HCT116 (cell line): ENCODE results near the gene TBKBP1. TPM values are rescaled to one million over a fixed set of nuclear protein-coding genes. Genes with fewer than 3 reads are reported as not detected.

Source experiments
- ATAC-seq: fragments of 200-7000 bp; cut with Tn5 transposase; 2 replicates; pipeline ENCODE4 v1.9.1; 2020; ENCODE audit warnings: mild to moderate bottlenecking, moderate library complexity
- BruUV-seq: library from RNA; stranded (reverse); fragments of 400-500 nt; replicated peaks from 2 replicates; lab custom pipeline; 2021; lab: Mats Ljungman, UMichigan
- CTCF ChIA-PET: fragments of 300-600 bp; sonication (Branson Sonifier 250); formaldehyde crosslinking; loops from one replicate; lab custom pipeline; 2021; ENCODE audit warnings: antibody characterized with exemption; lab: Charles Lee
- POLR2A ChIA-PET: fragments of 300-600, 350-600 bp; sonication (Branson Sonifier 250); formaldehyde crosslinking; loops from one replicate; lab custom pipeline; 2021; ENCODE audit warnings: antibody characterized with exemption; lab: Charles Lee
- RAD21 ChIA-PET, 2 experiments: fragments of 300-600 bp; sonication (Branson Sonifier 250); formaldehyde crosslinking; loops; one replicate each; lab custom pipeline; 2023; ENCODE audit warnings: low total read pairs in 2 of 2; ENCODE audit not compliant: uncharacterized antibody in 2 of 2, unreplicated experiment in 2 of 2, low non-redundant PET in 1 of 2; lab: Charles Lee
- DNase-seq: peaks from one replicate; pipeline ENCODE4 v3.0.0-alpha.2; 2010; ENCODE audit warnings: low read depth, low spot score
- H2AFZ ChIP-seq: fragments of 200-600 bp; shearing (Covaris generic), sonication (generic); 2 replicates; pipeline ENCODE4 v1.6.1; 2017; ENCODE audit warnings: low read depth, mixed run types, mixed read lengths, antibody characterized with exemption, low read length; ENCODE audit not compliant: poor library complexity, severe bottlenecking
- H3K27ac ChIP-seq: 2 replicates; pipeline ENCODE4 v1.5.1; 2012; ENCODE audit warnings: low read depth, low read length
- H3K27me3 ChIP-seq: fragments of 200-600 bp; sonication (generic); 2 replicates; pipeline ENCODE4 v1.6.1; 2016; ENCODE audit warnings: mixed run types, low read length, mixed read lengths; ENCODE audit not compliant: insufficient read depth
- H3K36me3 ChIP-seq, 2 experiments: fragments of 200-500 bp in 1 of 2; fragments of 200-600 bp in 1 of 2; sonication (Bioruptor generic) in 1 of 2; sonication (generic) in 1 of 2; 2 replicates each; pipeline versions ENCODE4 v1.5.1 to v1.6.1; 2014 to 2016; ENCODE audit warnings: low read length in 2 of 2, inconsistent platforms in 1 of 2, mixed read lengths in 1 of 2, mixed run types in 1 of 2; ENCODE audit not compliant: insufficient read depth in 2 of 2, control insufficient read depth in 1 of 2
- H3K4me1 ChIP-seq, 2 experiments: fragments of 200-600 bp in 1 of 2; sonication (generic) in 1 of 2; 2 replicates each; pipeline versions ENCODE4 v1.5.1 to v1.6.1; 2012 to 2017; ENCODE audit warnings: low read length in 2 of 2, inconsistent platforms in 1 of 2, mild to moderate bottlenecking in 1 of 2, mixed read lengths in 1 of 2, mixed run types in 1 of 2, moderate library complexity in 1 of 2; ENCODE audit not compliant: insufficient read depth in 2 of 2, control insufficient read depth in 1 of 2
- H3K4me2 ChIP-seq: fragments of 200-600 bp; sonication (generic); 2 replicates; pipeline ENCODE4 v1.6.1; 2017; ENCODE audit warnings: mixed run types, low read length, mixed read lengths
- H3K4me3 ChIP-seq, 2 experiments: fragments of 200-600 bp in 1 of 2; sonication (generic) in 1 of 2; replicated peaks in 1 of 2; 2 replicates each; pipeline ENCODE4 v1.5.1; 2011 to 2016; ENCODE audit warnings: low read length in 2 of 2, control low read depth in 1 of 2, low read depth in 1 of 2, mild to moderate bottlenecking in 1 of 2, mixed read lengths in 1 of 2, mixed run types in 1 of 2
- H3K79me2 ChIP-seq: fragments of 200-600 bp; sonication (generic); 2 replicates; pipeline ENCODE4 v1.6.1; 2017; ENCODE audit warnings: mild to moderate bottlenecking, mixed run types, low read length, moderate library complexity, mixed read lengths; ENCODE audit not compliant: insufficient read depth
- H3K9ac ChIP-seq: fragments of 200-600 bp; sonication (generic); 2 replicates; pipeline ENCODE4 v1.6.1; 2016; ENCODE audit warnings: low read length, mixed read lengths
- H3K9me2 ChIP-seq: fragments of 200-600 bp; sonication (generic), shearing (Covaris generic); 2 replicates; pipeline ENCODE4 v1.6.1; 2017; ENCODE audit warnings: mixed run types, mild to moderate bottlenecking, moderate library complexity; ENCODE audit not compliant: insufficient read depth
- H3K9me3 ChIP-seq, 2 experiments: fragments of 200-500 bp in 1 of 2; fragments of 200-600 bp in 1 of 2; sonication (Bioruptor generic) in 1 of 2; sonication (generic) in 1 of 2; 2 replicates each; pipeline ENCODE4 v1.6.1; 2014 to 2017; ENCODE audit warnings: low read length in 2 of 2, mixed read lengths in 2 of 2, inconsistent platforms in 1 of 2, low read depth in 1 of 2, mild to moderate bottlenecking in 1 of 2, mixed run types in 1 of 2, moderate library complexity in 1 of 2; ENCODE audit not compliant: control insufficient read depth in 1 of 2, insufficient read depth in 1 of 2
- H4K20me1 ChIP-seq: fragments of 200-600 bp; sonication (generic), shearing (Covaris generic); 2 replicates; pipeline ENCODE4 v1.6.1; 2017; ENCODE audit warnings: mixed run types, mild to moderate bottlenecking, moderate library complexity; ENCODE audit not compliant: insufficient read depth
- CEBPB ChIP-seq: IDR thresholded peaks from 2 replicates; pipeline ENCODE4 v1.6.1; 2012; ENCODE audit warnings: low read depth
- CTCF ChIP-seq, 3 experiments: fragments of 200-600 bp in 1 of 3; sonication (generic) in 1 of 3; IDR thresholded peaks in 2 of 3; conservative IDR thresholded peaks in 1 of 3; 2 replicates each; pipeline ENCODE4 v1.5.1; 2012 to 2017; ENCODE audit warnings: low read depth in 2 of 3, low read length in 2 of 3, antibody characterized with exemption in 1 of 3, borderline replicate concordance in 1 of 3, control low read depth in 1 of 3, mild to moderate bottlenecking in 1 of 3, mixed read lengths in 1 of 3, mixed run types in 1 of 3, moderate library complexity in 1 of 3; ENCODE audit not compliant: insufficient read depth in 1 of 3
- EGR1 ChIP-seq: IDR thresholded peaks from 2 replicates; pipeline ENCODE4 v1.6.1; 2012; ENCODE audit warnings: low read depth
- POLR2A ChIP-seq: IDR thresholded peaks from 2 replicates; pipeline ENCODE4 v1.7.0; 2011; ENCODE audit warnings: borderline replicate concordance; ENCODE audit not compliant: insufficient read depth, insufficient read length; ENCODE audit errors: extremely low read depth
- RAD21 ChIP-seq: IDR thresholded peaks from 2 replicates; pipeline ENCODE4 v1.6.1; 2012; ENCODE audit warnings: low read depth, mild to moderate bottlenecking
- REST ChIP-seq: IDR thresholded peaks from 2 replicates; pipeline ENCODE4 v1.6.1; 2012; ENCODE audit warnings: low read depth
- YY1 ChIP-seq: IDR thresholded peaks from 2 replicates; pipeline ENCODE4 v1.6.1; 2011; ENCODE audit warnings: low read length, low read depth, moderate library complexity, mild to moderate bottlenecking; ENCODE audit not compliant: insufficient replicate concordance; ENCODE audit errors: extremely low read depth
- ZBTB33 ChIP-seq: IDR thresholded peaks from 2 replicates; pipeline ENCODE4 v1.6.1; 2011; ENCODE audit warnings: mild to moderate bottlenecking, low read length, moderate library complexity; ENCODE audit not compliant: insufficient replicate concordance; ENCODE audit errors: extremely low read depth
- ZNF274 ChIP-seq: fragments of 200-500 bp; sonication (Bioruptor generic); IDR thresholded peaks from 2 replicates; pipeline ENCODE4 v1.6.1; 2014; ENCODE audit warnings: mild to moderate bottlenecking, low read depth, low read length, inconsistent platforms
- intact Hi-C: fragments of 100-400 bp; cut with micrococcal nuclease; formaldehyde crosslinking; loops from 2 replicates; pipeline ENCODE4 v1.10.0; 2022
- total RNA-seq: library from RNA; stranded (reverse); gene quantifications from one replicate; pipeline ENCODE4 v1.2.1, GENCODE V29; 2021; ENCODE audit not compliant: unreplicated experiment

The TBKBP1 gene
- total RNA-seq, 1 experiment from 2014 or later: 12.4 TPM

- ChIA-PET POLR2A (no interaction called here), CTCF (interaction anchor here (0.6 kb wide), 1 partner anchor 14 kb away, joined by 3 read pairs; no protein-coding TSS in a partner anchor)
- ATAC-seq: no peak
Measured at GRCh38 chr17:47712330-47713023, 18.5 kb downstream of the TBKBP1 start.

More at GRCh38 chr17:47712330-47713023, 18.5 kb downstream of the TBKBP1 start:
- Histone ChIP-seq H3K36me3 (no peaks in the 10 kb centered on the region), H3K4me3 (no peak overlapping the region), H3K4me2 (no peak overlapping the region), H3K9ac (no peak overlapping the region), H3K79me2 (no peaks in the 10 kb centered on the region), H3K9me2 (no peaks in the 10 kb centered on the region), H2AFZ (no peak overlapping the region), H3K27ac (no peak overlapping the region), H3K9me3 (no peaks in the 10 kb centered on the region), H3K4me1 (peaks cover 0 to 3% of the 10 kb centered on the region in 2 experiments; a peak in 2 of 4 replicates), H4K20me1 (no peaks in the 10 kb centered on the region), H3K27me3 (peaks cover 17% of the 10 kb centered on the region; the same call in 1 of the 2 replicates)
- DNase-seq: no peak
- no TSS peak for BruUV-seq
- intact Hi-C loops: no loop called here
- RAD21 ChIA-PET: no interaction called here
- no peak for TF ChIP-seq REST
- no peak for TF ChIP-seq CEBPB
- no peak for TF ChIP-seq RAD21
- TF ChIP-seq CTCF (IDR thresholded peaks at IDR 0.05 in 2 of 3, conservative IDR thresholded peaks at IDR 0.05 in 1 of 3; ENCODE audit: borderline replicate concordance in 1 of 3, insufficient read depth in 1 of 3, low read depth in 2 of 3, low read length in 2 of 3): no peak
- no peak for TF ChIP-seq YY1
- no peak for TF ChIP-seq ZBTB33
- no peak for TF ChIP-seq ZNF274
- no peak for TF ChIP-seq POLR2A
- TF ChIP-seq EGR1: no peak
